ENCODE measurements around the gene GRIK4.

- TF ChIP-seq CTCF (IDR thresholded peaks at IDR 0.05; ENCODE audit: insufficient read depth, low read depth, low read length) (no peak), EZH2 (IDR thresholded peaks at IDR 0.05; ENCODE audit: insufficient read depth, low read length) (no peak)
These were observed 324.2 kb downstream of the GRIK4 start for GRCh38 chr11:120835601-120836228.
